NCI-H748 (cell line): ENCODE measurements around the gene CKAP5.

Source experiments
- DNase-seq: peaks from one replicate; lab custom pipeline; 2025; ENCODE audit not compliant: unreplicated experiment; lab: John Stamatoyannopoulos, UW

CKAP5 gene

GRCh38 chr11:46845740-46846509 is at the start of gene CKAP5:
CKAP5 (minus strand) TSS chr11:46846280; CDS start chr11:46821231, 25,049 bp downstream.
- DNase-seq: peak; percentile 95

GRCh38 chr11:46895821-46896220 is 49.7 kb upstream of the CKAP5 start:
- no peak for DNase-seq

GRCh38 chr11:46894961-46895360 is 48.9 kb upstream of the CKAP5 start:
- no peak for DNase-seq

DNA sequence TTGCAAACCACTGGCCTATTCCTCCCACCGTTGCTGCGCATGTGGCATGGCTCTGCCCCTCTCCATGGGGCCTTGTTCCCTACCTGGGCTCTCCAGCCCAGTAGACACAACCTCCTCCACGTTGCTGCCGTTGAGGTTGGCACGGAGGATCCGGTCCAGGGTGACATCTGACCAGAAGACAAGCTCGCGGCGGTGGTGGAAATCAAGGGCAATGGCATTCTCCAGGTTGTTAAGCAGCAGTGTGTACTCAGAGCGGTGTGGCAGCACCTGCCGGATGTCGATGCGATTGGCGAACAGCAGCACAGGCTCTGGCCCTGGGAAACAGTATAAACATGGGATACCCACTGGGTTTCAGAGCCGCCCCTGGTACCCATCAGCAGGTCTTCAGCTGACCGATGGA is 48.4 kb upstream of the CKAP5 start:
- peak; percentile 89 for DNase-seq

- no peak for DNase-seq
These were observed 46.8 kb upstream of the CKAP5 start for GRCh38 chr11:46892838-46893237.

DNA sequence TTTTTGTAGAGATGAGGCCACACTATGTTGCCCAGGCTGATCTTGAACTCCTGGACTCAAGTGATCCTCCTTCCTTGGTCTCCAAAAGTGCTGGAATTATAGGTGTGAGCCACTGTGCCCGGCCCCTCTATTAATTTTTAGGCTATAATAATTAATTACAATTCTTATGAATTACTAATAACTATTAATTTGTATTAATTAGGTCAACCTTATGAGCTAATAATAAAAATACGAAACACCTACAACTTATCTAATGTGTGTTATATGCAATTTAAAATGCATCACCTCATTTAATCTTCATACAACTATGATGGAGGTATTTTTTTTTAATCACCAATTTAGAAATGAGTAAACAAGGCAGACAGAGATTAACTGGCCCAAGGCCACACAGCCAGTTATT is 46.0 kb upstream of the CKAP5 start:
- no peak for DNase-seq

DNA sequence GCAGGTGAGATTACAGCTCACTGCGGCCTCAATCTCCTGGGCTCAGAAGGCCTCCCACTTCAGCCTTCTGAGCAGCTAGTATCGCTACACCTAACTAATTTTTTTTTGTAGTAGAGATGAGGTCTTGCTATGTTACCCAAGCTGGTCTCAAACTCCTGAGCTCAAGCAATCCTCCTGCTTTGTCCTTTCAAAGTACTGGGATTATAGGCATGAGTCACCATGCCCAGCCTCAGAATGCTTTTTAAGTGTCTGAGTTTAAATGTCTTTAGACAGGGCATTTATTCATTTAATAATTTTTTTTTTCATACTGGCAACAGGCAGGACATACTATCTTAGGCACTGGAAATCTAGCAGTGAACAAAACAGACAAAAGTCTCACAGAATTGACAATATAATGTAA is 44.6 kb upstream of the CKAP5 start:
- DNase-seq: no peak

- peak; percentile 74 for DNase-seq
These were observed 43.8 kb upstream of the CKAP5 start for GRCh38 chr11:46889689-46890475.

GRCh38 chr11:46889251-46889650 is 43.2 kb upstream of the CKAP5 start:
- DNase-seq: peak; percentile 45

DNA sequence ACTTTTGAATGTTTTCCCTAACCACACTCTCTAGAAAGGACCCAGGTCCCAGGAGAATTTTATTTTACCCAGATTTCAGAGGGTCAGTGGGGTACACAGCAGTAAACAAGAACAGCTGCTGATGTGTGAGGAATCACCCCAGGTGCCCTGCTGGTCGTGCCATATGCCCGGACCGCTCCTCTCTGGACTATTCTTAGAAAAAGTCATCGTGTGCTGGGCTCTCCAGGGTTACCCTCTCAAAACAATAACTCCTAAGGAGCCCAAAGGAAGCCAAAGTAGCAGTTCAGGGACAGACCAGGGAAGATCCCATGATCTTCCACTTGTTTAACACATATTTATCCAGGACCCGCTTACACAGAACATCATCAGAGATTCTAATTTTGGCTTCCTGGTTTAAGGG is 42.6 kb upstream of the CKAP5 start:
- no peak for DNase-seq

DNA sequence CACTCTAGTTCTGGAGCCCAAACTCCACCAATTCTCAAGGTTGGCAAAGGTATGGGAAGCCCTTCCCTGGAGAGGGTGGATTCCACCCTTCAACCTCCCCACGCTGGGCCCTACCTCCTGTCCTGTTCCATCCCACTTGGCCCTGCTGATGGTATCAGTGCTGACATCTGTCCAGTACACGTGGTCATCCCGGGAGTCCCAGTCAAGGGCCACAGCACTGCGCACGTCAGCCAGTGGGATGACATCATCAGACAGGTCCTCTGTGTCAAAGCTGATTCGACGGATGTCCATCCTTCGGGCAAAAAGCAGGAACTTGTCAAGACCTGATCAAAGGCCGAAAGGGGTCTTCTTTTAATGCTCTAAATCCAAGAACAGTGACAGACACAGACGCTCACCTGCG is 40.1 kb upstream of the CKAP5 start:
- DNase-seq: no peak

DNA sequence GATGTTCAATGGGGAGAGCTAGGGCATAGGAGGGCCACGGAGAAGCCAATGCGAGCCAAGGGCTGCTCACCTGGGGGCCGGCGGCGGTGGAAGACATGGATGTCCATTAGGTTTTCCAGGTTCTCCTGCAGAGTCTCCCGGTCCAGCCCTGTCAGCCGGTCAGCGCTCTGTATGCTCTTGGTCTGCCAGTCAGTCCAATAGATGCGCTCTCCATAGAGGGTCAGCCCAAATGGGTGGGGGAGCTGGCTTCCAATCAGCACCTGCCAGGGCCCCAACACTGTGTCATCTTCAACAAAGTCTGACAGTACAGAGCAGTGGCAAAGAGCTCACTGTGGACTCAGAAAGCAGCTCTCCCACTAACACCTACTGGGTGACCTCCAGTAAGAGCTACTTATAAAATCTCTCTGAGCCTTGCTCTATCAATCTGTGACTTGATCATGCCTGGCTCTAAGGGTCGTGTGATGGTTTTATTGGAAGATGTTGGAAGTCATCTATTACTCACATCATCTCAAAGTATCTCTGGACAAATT is 33.0 kb upstream of the CKAP5 start:
- no peak for DNase-seq

GRCh38 chr11:46877580-46877979 is 31.5 kb upstream of the CKAP5 start:
- DNase-seq: no peak

DNA sequence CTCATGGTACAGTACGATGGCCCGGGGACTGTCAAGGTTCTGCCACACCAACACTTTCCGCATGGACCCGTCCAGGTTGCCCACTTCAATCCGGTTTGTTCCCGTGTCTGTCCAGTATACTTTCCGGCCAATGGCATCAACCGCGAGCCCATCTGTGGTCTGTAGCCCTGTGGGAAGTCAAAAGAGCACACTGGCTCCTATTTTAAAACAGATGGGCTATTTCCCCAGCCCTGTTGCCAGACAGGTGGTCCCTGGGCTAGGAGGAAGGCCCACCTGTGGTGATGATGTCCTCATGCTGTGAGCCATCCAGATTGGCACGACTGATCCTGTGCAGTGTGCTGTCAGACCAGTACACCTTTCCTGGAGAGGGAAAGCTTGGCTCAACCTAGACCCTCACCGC is 30.4 kb upstream of the CKAP5 start:
- DNase-seq: no peak

DNA sequence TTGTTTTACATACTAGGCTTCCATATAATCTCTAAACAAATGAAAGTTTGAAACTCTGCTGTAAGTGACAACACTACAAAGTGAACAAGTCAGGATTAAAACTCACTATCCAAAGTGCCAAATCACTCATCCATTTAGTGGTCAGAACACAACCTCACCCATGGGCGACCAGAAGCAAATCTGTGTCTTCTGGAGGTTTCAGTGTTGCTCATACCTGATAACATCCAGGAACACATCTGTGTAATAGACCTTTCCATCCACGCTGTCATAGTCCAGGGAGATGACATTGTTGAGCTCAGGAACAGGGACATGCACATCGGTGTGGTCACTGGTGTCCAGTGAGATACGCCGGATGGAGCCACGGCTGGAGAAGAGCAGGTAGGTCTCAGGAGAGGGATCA is 28.5 kb upstream of the CKAP5 start:
- DNase-seq: no peak

- DNase-seq: no peak
These were observed 22.8 kb upstream of the CKAP5 start for GRCh38 chr11:46868912-46869311.

DNA sequence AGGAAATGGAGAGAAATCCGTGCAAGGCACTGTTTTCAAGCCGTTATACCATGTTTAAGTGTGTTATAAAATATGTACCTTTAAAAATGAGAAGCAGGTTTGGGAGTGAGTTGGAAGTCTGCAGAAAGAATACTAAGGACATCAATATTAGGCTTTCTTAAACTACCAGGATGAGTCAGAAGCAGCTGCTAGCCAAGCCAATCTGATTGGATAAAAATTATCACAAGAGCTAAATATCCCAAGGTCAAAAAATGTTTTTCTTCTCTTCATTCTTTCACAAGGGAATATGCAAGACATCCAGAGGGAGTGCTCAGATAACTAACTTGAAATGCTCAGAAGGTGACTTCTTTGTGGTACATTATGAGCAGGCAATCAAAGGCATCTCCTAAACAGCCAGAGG is 19.3 kb upstream of the CKAP5 start:
- no peak for DNase-seq

GRCh38 chr11:46860218-46860617 is 14.1 kb upstream of the CKAP5 start:
- DNase-seq: no peak

GRCh38 chr11:46858920-46859546 is 13.0 kb upstream of the CKAP5 start:
- DNase-seq: no peak

- no peak for DNase-seq
These were observed 11.6 kb upstream of the CKAP5 start for GRCh38 chr11:46857666-46858065.

DNA sequence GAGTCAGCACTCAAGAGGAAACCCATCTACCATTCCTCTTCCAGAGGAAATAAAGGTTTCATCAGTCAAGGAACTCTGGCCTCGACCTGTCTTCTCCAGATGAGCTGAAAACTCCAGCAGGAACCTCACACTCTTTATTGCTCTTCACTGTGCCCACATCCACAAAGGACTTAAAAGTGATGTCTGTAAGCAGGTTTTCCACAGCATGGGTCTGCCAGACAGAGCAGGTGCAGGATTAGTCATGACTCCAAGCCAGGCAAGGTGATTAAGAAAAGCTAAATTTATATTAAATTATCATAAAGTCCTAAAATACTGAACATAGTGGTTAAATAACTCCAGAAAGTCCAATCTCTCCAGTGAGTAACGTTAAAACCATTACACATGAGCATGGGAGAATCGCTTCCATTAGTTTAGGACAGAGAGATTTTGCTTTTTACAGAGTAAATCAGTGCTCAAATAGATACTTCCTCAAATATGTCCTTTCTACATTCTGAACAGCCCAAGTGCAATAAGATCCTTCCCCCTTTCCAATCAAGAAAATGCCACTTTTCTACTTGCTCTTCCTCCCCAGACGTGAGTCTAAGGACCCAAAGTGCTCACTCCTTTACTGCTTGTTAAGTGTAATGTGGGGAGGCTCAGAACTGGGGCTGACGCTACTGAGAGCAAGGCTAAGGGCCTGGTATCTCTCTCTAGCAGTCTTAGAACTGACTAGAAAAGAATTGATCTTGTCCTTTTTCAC is 10.7 kb upstream of the CKAP5 start:
- no peak for DNase-seq
